ENCODE measurements around the gene XPO5. TPM values are rescaled to one million over a fixed set of nuclear protein-coding genes. Genes with fewer than 3 reads are reported as not detected.

Gene XPO5
- total RNA-seq, 2 donors from 2014 or later, result 70.8 to 74.3 TPM

DNA sequence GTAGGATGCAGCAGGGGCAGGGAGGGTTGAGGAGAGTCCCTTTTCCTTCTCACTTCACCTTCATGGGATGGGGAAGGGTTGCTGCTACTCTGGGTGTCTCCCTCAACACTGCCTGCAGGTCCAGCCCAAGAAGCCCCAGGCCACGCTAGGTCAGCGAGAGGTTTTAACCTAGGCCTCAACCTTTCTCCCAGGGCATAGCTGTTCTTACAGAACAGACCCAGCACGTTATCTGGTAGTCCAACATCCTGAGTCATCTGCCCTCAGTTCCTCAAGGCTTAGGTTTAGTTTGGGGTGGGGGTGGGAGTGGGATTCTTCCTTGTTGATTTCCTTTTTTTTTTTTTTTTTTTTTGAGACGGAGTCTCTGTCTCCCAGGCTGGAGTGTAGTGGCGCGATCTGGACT lies 81.5 kb downstream of the XPO5 start:
- DNase-seq, result no peak
- TF ChIP-seq, protein P1, sequence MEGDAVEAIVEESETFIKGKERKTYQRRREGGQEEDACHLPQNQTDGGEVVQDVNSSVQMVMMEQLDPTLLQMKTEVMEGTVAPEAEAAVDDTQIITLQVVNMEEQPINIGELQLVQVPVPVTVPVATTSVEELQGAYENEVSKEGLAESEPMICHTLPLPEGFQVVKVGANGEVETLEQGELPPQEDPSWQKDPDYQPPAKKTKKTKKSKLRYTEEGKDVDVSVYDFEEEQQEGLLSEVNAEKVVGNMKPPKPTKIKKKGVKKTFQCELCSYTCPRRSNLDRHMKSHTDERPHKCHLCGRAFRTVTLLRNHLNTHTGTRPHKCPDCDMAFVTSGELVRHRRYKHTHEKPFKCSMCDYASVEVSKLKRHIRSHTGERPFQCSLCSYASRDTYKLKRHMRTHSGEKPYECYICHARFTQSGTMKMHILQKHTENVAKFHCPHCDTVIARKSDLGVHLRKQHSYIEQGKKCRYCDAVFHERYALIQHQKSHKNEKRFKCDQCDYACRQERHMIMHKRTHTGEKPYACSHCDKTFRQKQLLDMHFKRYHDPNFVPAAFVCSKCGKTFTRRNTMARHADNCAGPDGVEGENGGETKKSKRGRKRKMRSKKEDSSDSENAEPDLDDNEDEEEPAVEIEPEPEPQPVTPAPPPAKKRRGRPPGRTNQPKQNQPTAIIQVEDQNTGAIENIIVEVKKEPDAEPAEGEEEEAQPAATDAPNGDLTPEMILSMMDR (conservative IDR thresholded peaks at IDR 0.05), result no peak
- no peaks in the 10 kb centered on the region for H3K27me3 Mint-ChIP-seq (ENCODE audit: insufficient read depth)
- peaks cover 17% of the 10 kb centered on the region for H3K36me3 Mint-ChIP-seq (ENCODE audit: low read depth)
- Histone ChIP-seq H3K36me3 (ENCODE audit: control insufficient read depth, insufficient read depth, low read length) (peaks cover 21% of the 10 kb centered on the region), H3K9ac (ENCODE audit: extremely low read depth, low read length, poor library complexity, severe bottlenecking) (no peak overlapping the region), H3K9me3 (ENCODE audit: control insufficient read depth, low read length) (no peaks in the 10 kb centered on the region), H3K27ac (ENCODE audit: low read depth, low read length) (no peak overlapping the region), H3K4me1 (ENCODE audit: control insufficient read depth, insufficient read depth, low read length) (no peaks in the 10 kb centered on the region), H3K4me3 (ENCODE audit: low read length) (no peak overlapping the region), H3K27me3 (ENCODE audit: control insufficient read depth, insufficient read depth, low read length, poor library complexity, severe bottlenecking) (no peaks in the 10 kb centered on the region)
- H3K4me1 Mint-ChIP-seq, result peaks cover 17% of the 10 kb centered on the region
- H3K27ac Mint-ChIP-seq, result no peak overlapping the region
- 95 to 100% methylated on average over 3 to 6 of the region's 6 CpGs for WGBS, 2 experiments (ENCODE audit: insufficient coverage in 1 of 2, insufficient read length in 1 of 2)
- H3K9me3 Mint-ChIP-seq, result no peaks in the 10 kb centered on the region
- H3K4me3 Mint-ChIP-seq, result no peak overlapping the region

DNA sequence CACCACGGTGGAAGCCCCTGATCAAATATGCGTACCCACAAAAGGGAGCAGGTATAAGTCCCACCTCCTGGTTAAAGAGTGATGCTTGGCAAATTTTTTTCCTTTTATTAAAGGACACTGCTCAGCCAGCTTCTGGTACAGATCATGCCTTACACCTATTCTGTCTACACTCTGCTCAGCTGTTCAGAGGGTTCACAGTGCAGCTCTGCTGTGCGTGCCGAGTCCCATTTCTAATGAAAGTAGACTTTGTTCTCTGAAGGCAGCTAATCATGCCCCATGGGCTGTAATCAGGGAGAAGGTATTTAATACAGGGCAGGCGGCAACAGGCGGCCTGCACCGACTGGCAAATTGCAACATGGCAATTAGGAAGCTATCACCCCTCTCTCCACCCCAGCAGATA lies 82.0 kb downstream of the XPO5 start:
- H3K27ac Mint-ChIP-seq, result no peak overlapping the region
- Histone ChIP-seq H3K4me3 (ENCODE audit: low read length) (no peak overlapping the region), H3K9me3 (ENCODE audit: control insufficient read depth, low read length) (no peaks in the 10 kb centered on the region), H3K36me3 (ENCODE audit: control insufficient read depth, insufficient read depth, low read length) (peaks cover 16% of the 10 kb centered on the region), H3K9ac (ENCODE audit: extremely low read depth, low read length, poor library complexity, severe bottlenecking) (no peak overlapping the region), H3K27me3 (ENCODE audit: control insufficient read depth, insufficient read depth, low read length, poor library complexity, severe bottlenecking) (no peaks in the 10 kb centered on the region), H3K4me1 (ENCODE audit: control insufficient read depth, insufficient read depth, low read length) (no peaks in the 10 kb centered on the region), H3K27ac (ENCODE audit: low read depth, low read length) (no peak overlapping the region)
- H3K36me3 Mint-ChIP-seq (ENCODE audit: low read depth), result peaks cover 12% of the 10 kb centered on the region
- H3K27me3 Mint-ChIP-seq (ENCODE audit: insufficient read depth), result no peaks in the 10 kb centered on the region
- TF ChIP-seq, protein P1 (conservative IDR thresholded peaks at IDR 0.05), result no peak
- H3K9me3 Mint-ChIP-seq, result no peaks in the 10 kb centered on the region
- no peak for DNase-seq
- no peak overlapping the region for H3K4me3 Mint-ChIP-seq
- H3K4me1 Mint-ChIP-seq, result peaks cover 17% of the 10 kb centered on the region
- 91 to 98% methylated on average over 6 to 7 of the region's 7 CpGs for WGBS, 2 experiments (ENCODE audit: insufficient coverage in 1 of 2, insufficient read length in 1 of 2)

DNA sequence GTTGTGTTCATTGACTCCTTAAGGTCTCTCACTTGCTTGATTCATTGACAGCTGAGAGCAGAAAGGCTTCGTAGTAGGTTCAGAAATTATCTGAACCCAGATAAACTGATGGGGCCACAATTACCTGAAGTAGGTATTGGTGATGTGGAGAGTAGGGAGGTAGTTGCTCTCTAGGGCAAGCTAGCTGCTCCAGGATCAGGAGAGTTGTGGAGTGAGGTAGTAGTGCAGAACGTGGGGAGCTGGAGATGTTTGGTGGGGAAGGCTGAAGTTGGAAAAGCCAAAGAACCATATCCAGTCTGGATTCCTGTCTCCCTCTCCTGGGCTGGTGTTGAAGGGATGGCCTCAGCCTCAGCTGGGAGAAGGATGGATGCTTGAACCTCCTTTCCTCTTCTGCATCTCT lies 82.6 kb downstream of the XPO5 start:
- no peak overlapping the region for H3K4me3 Mint-ChIP-seq
- peaks cover 6% of the 10 kb centered on the region for H3K36me3 Mint-ChIP-seq (ENCODE audit: low read depth)
- Histone ChIP-seq H3K9ac (ENCODE audit: extremely low read depth, low read length, poor library complexity, severe bottlenecking) (no peak overlapping the region), H3K27ac (ENCODE audit: low read depth, low read length) (no peak overlapping the region), H3K9me3 (ENCODE audit: control insufficient read depth, low read length) (no peaks in the 10 kb centered on the region), H3K4me1 (ENCODE audit: control insufficient read depth, insufficient read depth, low read length) (no peaks in the 10 kb centered on the region), H3K27me3 (ENCODE audit: control insufficient read depth, insufficient read depth, low read length, poor library complexity, severe bottlenecking) (no peaks in the 10 kb centered on the region), H3K36me3 (ENCODE audit: control insufficient read depth, insufficient read depth, low read length) (peaks cover 10% of the 10 kb centered on the region), H3K4me3 (ENCODE audit: low read length) (no peak overlapping the region)
- H3K9me3 Mint-ChIP-seq, result no peaks in the 10 kb centered on the region
- WGBS, 2 experiments (ENCODE audit: insufficient coverage in 1 of 2, insufficient read length in 1 of 2), result 80 to 84% methylated on average over 2 of the region's 2 CpGs
- DNase-seq, result no peak
- TF ChIP-seq, protein P1 (conservative IDR thresholded peaks at IDR 0.05), result no peak
- no peaks in the 10 kb centered on the region for H3K27me3 Mint-ChIP-seq (ENCODE audit: insufficient read depth)
- H3K27ac Mint-ChIP-seq, result no peak overlapping the region
- H3K4me1 Mint-ChIP-seq, result peaks cover 17% of the 10 kb centered on the region
